DMS153 (cell line): Measurements from ENCODE around the gene ZDHHC21.
"Not testable (repeated sequence)": the region's sequence is repeated elsewhere in the genome, so short reads cannot be mapped to it uniquely, and the experiment has no call there.

Source experiments
- DNase-seq: peaks from one replicate; lab custom pipeline; 2025; lab: John Stamatoyannopoulos, UW

ZDHHC21 gene

DNA sequence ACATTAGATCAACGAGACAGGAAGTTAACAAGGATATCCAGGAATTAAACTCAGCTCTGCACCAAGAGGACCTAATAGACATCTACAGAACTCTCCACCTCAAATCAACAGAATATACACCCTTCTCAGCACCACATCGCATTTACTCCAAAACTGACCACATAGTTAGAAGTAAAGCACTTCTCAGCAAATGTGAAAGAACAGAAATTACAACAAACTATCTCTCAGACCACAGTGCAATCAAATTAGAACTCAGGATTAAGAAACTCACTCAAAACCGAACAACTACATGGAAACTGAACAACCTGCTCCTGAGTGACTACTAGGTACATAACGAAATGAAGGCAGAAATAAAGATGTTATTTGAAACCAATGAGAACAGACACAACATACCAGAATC, 10.6 kb downstream of the ZDHHC21 start:
- DNase-seq = not testable (repeated sequence)

DNA sequence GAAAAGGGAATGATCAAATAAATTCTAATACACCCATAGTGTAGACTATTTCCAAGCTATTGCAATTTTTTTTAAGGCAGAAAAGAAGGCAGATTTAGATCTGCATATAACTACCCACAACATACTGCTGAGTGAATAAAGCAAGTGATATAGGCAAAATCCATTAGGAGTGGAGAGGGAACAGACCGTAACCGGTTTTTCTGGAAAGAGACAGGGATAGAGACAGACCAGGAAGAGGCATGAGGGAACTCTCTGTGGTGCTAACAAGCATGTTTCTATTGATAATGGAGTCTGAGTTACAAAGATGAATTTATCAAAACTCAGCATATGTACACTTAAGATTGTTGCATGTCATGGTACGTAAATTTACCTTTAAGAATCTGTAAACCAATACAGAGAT, 14.5 kb downstream of the ZDHHC21 start:
- DNase-seq = no peak

DNA sequence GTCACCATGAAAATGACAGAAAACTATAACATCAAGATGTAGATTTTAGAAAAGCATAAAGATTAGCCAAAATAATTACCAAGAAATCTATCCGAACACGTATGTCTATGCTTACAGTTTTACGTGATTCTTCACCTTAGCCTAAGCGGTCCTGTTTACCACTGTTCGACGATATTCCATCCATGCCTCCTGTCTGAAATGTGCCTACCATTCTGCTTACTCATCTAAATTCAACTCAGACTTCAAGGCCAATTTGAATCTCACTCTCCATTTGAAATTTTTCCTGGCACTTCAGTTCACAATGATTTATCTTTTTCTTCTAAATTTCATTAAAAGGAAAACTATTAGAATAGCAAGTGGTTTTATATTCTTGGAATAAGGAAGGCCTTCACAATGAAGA, 15.4 kb downstream of the ZDHHC21 start:
- no peak for DNase-seq

DNA sequence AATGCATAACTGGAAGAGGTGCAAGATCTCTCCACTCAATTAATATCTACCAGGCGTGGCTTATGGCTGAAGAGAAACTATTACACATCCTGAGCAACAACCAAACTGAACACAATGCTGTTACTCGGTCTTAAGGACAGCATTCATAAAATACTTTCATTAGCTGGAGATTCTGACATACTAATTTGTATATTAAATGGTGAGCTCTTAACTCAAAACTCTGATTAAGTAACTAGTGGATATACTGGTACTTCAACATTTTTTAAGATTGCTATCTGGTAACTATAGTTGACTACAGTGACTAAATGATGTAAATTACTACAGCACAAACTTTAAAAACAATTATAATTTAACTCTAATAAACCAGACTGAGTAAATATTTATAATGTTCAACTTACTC, 15.8 kb downstream of the ZDHHC21 start:
- no peak for DNase-seq

DNA sequence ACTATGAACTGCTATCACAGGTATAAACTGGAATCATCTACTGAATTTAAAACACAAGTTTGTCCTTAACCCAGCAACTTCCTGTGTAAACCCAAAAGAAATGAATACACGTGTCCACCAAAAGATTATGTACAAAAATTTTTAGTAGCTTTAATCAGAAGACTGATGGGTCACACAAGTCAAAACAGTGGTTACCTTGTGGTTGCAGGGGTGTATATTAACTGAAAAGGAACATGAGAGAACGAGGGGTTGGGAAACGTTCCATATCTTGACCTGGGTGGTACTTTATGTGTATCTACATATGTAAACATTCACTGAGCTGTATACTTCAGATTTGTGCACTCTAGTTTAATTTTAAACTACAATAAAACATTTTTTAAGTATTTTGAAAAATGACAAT, 18.6 kb downstream of the ZDHHC21 start:
- no peak for DNase-seq

DNA sequence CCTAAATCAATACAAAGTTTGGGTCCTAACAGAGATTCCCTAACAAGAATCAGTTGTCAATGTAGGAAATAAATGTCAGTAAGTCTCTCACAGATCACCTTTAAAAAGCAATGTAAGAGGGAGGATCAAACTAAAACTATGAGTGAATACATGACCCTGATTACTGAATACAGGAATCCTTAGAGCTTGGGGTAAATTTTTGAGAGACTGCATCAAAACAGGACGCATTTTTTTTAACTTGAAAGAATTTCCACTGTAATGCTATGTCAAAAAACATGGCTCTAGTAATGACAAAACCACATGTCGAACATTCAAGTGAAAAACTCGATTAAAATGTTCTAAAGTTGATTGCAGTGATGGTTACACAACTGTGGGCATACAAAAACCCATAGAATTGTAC, 21.9 kb downstream of the ZDHHC21 start:
- DNase-seq = no peak

DNA sequence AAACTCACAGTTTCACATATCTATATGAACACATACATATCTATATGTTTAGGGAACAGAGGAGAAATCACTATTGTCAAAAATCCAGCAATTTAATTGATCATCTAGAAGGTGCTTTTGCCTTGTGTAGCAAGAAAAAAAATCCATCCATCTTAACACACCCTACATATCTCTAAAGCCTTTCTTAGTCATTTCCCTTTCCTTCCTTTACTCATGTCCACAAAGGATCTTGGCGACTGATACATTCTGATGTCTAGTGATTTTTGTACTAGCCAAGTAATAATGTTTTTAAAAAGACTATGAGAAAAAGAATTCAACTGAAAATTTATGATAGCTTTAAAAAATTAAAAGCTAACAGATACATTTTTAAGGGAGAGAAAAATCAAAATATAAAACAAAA, 22.5 kb downstream of the ZDHHC21 start:
- DNase-seq = no peak

DNA sequence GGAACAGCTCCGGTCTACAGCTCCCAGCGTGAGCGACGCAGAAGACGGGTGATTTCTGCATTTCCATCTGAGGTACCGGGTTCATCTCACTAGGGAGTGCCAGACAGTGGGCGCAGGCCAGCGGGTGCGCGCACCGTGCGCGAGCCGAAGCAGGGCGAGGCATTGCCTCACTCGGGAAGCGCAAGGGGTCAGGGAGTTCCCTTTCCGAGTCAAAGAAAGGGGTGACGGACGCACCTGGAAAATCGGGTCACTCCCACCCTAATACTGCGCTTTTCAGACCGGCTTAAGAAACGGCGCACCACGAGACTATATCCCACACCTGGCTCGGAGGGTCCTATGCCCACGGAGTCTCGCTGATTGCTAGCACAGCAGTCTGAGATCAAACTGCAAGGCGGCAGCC, 29.2 kb downstream of the ZDHHC21 start:
- not testable (repeated sequence) for DNase-seq

DNA sequence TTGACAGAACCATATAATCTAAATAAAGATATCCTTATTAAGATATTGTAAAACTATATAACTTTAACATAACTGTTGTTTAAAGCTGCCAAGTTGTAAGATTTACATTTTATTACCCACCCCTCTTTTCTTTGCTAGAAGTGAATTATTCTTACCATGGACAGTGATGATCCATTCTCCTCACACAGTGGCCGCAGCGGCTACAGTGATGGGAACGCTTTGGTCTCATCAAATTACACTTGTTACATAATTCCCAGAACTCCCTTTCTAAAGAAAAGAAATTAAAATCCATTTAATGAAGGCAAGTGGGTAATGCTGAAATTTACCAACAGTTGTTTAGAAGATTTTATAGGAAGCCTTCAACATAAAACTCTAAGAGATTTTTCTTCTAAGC, 31.2 kb downstream of the ZDHHC21 start:
- DNase-seq = no peak

DNA sequence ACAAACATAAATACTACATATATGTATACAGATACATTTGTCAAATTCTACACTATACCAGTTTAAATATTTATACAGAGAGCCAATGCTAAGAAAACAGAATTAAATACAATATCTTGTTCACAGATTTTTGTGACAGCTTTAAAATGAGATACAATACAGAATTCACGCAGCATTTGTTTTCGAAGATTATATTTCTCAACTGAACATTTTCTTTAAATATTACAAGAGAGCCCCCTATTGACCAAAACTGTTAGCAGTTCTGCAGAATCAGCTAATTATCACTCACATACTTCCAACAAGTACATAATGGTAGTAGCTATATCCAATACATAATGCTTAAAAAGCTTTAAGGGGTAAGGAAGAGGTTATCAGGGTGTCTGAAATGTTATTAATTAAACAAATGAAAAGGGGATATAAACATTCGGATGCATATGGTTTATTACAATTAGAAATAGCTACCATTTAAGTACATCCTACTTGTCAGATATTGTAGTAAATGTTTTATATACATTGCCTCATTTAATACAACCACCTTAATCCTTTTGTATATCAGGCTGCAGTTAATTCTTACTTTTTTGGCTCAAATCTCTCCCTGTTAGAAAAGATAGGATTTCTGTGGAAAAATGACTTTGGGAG, 31.7 kb downstream of the ZDHHC21 start:
- DNase-seq = no peak

DNA sequence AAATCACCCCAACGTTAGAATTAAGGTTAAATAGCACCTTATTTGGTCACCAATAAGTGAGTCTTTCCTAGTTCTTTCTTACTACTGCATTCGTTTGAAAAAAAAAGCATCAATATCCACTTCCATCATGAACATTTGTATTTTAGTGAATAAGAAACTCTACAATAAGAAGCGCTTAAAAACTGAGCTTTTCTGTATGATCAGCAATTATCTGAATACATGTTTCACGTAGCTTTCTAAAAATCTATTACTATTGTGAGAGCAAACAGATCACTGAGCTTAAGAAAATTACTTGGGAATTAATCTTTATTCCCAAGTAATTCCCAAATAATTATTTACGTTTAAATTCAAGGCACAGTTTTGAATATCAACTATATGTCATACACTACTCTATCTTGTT, 32.5 kb downstream of the ZDHHC21 start:
- DNase-seq = no peak

DNA sequence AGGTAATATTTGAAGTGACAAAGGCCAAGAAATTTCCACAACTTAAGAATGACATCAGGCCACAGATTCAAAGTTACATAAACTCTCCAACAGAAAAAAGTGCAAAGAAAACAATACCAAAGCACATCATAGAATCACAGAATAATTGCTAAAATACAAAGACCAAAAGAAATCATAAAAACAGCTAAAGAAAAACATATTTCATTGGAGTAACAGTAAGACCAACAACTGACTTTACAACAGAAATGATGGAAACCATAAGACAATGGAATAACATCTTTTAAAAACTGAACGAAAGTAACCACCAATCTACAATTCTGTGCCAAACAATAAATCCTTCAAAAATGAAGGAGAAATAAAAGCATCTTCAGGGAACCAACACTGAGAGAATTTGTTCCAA, 38.3 kb downstream of the ZDHHC21 start:
- no peak for DNase-seq

DNA sequence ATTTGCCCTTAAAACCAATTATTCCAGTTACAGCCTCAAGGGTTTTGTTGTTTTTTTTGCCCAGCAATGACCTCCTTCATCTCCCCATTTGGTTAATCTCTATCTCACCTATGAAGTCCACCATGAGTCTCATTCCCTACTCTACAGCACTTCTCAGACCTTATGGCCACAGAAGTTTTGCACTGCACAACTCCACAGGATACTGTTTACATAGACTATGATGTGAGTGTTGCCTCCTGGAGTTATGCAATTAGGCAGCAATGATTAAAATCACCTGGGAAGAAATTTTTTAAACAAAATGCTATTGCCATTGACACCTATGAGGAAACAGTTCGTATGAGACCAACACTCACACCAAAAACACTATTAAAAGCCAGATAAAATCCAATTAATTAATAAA, 39.7 kb downstream of the ZDHHC21 start:
- no peak for DNase-seq

DNA sequence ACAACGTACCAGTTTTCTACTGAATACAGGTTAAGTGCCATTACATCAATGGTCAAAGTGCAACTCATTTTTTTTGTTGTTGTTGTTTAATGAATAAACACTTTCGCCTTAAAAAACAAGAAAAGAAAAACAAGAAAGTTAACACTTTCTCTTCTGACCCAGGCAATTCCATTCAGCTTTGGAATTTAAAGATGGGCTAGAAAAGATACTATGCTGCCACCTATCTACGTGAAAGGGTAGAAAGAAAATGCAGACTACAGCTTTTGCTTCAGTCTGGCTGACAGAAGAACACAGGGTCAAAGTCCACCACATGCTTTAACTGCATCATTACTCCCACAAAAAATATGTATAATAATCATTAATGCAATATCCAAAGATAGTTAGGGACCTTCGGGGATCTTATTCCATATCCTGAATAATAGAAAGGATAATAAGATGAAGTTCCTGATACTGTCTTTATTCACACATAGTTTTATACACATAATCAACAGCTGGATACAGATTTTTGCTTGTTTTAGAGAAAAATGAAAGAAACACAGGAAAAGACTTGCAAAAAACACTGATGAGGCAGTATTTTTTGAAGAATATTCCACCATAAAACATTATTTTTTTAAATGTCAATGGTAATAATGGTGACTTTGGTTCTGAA, 40.4 kb downstream of the ZDHHC21 start:
- no peak for DNase-seq

DNA sequence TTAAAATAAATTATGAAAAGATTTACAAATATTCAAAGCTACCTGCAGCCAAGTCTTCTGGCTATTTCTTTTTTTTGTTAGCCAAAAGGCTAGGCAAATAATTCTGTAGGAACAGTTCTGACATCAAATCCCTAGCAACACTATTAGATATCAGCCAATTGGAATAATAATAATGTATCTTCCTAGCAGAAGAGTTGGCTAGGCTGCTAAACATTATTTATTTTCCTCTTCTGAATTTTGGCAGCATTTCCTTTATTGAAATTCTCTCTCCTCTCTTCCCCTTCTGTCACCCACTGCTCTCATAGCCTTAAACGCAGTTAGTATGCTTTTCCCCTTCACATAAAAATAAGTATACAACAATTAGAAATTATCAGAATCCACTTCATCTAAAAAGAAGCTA, 42.6 kb downstream of the ZDHHC21 start:
- DNase-seq = no peak

DNA sequence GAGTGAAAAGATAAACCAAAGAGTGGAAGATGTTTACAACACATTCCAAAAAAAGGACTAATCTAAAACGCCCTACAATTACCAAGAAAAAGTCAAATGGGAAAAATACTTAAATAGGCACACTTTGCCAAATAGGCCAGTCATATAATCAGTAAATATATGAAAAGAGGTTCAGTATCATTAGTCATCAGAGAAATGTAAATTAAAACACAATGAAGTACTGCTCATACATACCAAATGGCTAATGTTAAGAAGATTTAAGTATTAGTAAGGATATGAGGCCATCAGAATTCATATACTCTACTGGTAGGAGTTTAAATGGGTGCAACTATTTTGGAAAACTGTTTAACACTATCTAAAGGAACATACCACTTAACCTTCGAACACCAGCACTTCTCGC, 47.6 kb downstream of the ZDHHC21 start:
- no peak for DNase-seq

DNA sequence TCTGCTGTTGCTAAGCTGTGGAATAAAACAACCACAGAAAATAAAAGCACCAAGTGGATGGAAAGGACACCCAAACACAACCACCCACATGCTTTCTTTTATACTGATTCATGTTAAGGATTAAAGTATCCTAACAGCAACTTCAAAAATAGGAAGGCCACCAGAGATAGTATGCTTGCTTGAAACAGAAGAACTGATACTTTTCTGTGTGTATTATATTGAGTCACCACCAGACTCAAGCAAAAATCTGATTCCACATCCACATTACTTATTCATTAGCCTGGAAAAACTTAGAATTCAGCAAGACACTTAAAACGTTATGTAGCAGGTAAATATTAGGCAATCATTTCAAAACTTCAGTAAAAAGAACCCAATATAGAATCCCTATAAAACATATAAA, 52.3 kb downstream of the ZDHHC21 start:
- DNase-seq = no peak

DNA sequence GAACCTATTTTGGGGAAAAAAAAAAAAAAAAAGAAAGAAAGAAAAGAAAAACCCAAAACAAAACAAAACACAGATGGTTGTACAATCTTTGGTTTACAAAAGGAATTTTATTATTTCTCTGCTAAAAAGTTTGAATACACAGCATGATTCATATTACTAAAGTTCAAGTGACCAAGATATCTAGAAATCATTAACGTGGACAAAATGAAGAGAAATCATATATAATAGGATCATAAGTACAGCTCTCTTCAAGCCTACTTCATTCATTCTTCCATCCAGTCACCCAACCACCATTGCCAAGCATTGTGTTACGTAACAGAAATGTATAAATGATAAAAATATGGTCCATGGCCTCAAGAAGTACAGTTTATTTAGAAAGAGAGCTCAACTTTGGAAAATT, 52.9 kb downstream of the ZDHHC21 start:
- no peak for DNase-seq

DNA sequence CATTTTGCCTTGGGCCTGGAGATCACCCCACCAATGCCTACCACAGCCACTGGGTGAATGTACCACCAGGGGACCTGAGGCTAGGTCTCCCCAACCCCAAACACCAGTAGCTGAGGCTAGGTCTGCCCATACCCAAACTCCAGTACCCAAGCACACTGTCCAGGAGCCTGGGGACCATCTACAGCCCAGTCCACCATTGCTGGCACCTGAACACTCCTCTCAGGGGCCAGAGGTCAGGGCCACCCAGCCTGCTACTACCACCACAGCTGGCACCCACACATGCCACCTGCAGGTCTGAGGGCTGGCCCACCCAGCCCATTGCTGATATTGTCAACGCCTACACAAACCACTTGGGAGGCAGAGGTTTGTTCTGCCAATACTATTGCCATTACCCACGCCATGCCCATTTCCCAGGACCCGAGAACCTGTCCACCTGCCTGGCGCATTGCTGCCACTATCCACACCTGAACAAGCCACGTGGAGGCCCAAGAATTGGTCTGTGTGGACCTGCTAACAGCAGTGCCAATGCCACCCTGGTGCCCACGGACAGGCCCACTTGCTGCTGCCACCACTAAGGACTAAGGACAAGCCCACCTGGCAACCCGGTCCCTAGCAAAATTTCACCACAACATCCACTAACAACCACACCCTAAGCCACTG, 59.2 kb downstream of the ZDHHC21 start:
- no peak for DNase-seq

DNA sequence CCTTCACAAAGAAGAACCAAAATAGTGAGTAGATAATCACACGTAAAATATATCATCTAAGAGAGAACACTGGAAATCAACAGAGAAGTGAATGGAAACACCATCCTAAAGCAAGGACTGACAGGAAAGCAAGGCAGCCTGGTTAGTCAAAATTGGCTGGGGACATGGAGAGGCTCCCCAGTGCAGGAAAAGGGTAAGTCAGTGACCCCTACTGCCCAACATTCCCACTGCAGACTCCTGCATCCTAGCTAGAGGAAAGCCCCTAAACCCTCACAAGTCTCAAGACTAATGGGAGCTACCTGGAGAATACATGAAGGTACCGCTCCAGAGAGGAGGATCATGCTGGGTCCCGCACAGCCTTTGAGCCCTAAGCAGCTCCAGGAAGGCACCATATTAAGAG, 60.1 kb downstream of the ZDHHC21 start:
- no peak for DNase-seq

DNA sequence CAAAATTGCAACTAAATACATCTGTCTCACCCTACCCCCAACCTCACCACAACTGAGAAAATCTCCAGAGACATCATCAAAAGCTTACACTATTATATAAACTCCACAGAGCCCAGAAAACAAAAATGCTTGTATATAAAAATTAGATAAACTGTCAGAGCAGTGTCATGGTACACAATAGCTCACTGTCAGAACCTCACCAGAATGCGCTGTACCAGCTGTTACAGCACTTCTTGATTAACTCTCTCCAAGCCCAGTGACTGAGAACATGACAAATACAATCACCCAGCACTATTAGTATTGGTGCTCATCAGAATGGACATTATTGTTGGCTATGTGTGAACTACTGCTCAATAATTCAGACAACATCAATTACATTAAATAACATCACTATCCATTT, 65.7 kb downstream of the ZDHHC21 start:
- no peak for DNase-seq

DNA sequence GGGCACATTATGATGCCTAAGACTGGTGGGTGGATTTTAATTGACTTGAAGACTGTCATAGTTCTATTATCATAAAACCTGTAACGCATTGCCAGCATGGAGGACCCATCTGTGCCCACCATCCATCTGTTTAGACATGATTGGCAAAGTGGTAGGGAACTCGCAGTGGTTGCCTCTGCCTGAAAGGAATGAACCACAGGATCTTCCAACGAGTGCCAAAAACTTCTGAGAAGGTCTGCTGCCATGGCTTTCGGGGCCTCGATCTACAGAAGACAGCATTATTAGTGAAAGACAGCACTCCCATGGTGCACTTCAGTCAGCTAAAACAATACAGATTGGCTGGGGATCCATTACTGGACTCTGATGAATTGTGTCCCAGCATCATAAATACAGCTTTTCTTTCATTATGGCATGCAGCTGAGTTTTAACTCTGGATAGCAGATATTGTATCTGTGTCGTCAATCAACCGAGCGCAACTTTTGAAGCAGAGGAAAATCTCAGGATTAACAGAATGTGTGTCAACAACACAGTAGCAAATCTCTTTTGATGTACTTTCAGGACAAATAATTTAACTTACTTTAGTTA, 74.3 kb downstream of the ZDHHC21 start:
- no peak for DNase-seq
